ENCODE results near the gene GSE1. TPM values are rescaled to one million over a fixed set of nuclear protein-coding genes. Genes with fewer than 3 reads are reported as not detected.
A peak's percentile ranks its signal among the peaks of the same experiment; 100 is the strongest.

The GSE1 gene
- total and polyA plus RNA-seq, 2 of the 13 experiments (the other 11 are each of a cell fraction or from before 2014, with no cell fraction given) = 16.1 to 31.2 TPM

DNA sequence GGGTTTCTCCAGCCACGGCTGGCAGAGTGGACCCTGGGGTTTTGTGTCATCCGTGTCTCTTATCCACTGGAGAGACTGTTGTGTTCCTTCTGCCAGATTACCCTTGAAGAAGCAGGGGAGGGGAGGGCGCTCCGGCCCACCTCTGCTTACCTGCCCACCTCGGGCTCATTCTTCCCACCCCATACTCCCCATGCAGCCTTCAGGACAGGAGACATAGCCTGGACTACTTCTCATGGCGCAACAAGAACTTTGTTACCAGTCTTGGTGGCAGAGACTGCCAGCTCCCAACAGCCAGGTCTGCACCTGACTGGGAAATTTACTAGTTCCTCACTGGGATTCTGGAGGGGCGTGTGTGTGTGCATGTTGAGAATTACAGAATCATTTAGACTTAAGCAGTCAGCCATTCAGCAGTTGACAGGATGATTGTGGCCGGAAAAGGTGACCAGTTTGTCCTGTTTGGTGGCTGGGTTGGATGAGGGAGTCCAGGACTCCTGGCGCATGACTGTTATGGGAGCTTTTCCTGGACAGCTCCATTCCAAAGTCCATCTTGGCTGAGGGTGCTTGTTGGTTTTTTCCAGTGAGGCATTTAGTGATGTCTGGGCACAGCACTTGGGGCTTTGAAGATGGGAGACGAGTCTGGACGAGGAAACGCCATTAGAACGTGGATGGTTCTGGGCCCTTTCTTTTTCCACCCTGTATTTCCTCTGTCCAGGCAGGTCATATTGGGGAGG lies 8.7 kb downstream of the GSE1 start (continued):
- no peak for TF ChIP-seq SRSF1 (optimal IDR thresholded peaks at IDR 0.05; ENCODE audit: low read depth, low read length)
- no peak; the same call in 1 of the 2 replicates for TF ChIP-seq NFE2 (CRISPR knock-in tag; IDR thresholded peaks at IDR 0.05)
- peak; percentile 95 for TF ChIP-seq ZNF644 (CRISPR knock-in tag; IDR thresholded peaks at IDR 0.05; ENCODE audit: low read depth)
- TF ChIP-seq EHMT2 (IDR thresholded peaks at IDR 0.05; ENCODE audit: borderline replicate concordance, low read depth, low read length) = peak; percentile 40; the same call in 1 of the 2 replicates
- TF ChIP-seq RFXANK (CRISPR knock-in tag; IDR thresholded peaks at IDR 0.05) = no peak
- TF ChIP-seq ZNF792 (CRISPR knock-in tag; IDR thresholded peaks at IDR 0.05) = peak; percentile 76; the same call in 1 of the 2 replicates
- TF ChIP-seq, protein P1, sequence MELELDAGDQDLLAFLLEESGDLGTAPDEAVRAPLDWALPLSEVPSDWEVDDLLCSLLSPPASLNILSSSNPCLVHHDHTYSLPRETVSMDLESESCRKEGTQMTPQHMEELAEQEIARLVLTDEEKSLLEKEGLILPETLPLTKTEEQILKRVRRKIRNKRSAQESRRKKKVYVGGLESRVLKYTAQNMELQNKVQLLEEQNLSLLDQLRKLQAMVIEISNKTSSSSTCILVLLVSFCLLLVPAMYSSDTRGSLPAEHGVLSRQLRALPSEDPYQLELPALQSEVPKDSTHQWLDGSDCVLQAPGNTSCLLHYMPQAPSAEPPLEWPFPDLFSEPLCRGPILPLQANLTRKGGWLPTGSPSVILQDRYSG (CRISPR knock-in tag; IDR thresholded peaks at IDR 0.05) = no peak
- no peak for TF ChIP-seq PAX8 (CRISPR knock-in tag; IDR thresholded peaks at IDR 0.05; ENCODE audit: borderline replicate concordance)
- no peak for TF ChIP-seq ZNF138 (CRISPR knock-in tag; IDR thresholded peaks at IDR 0.05; ENCODE audit: low read depth)
- TF ChIP-seq, protein P2, sequence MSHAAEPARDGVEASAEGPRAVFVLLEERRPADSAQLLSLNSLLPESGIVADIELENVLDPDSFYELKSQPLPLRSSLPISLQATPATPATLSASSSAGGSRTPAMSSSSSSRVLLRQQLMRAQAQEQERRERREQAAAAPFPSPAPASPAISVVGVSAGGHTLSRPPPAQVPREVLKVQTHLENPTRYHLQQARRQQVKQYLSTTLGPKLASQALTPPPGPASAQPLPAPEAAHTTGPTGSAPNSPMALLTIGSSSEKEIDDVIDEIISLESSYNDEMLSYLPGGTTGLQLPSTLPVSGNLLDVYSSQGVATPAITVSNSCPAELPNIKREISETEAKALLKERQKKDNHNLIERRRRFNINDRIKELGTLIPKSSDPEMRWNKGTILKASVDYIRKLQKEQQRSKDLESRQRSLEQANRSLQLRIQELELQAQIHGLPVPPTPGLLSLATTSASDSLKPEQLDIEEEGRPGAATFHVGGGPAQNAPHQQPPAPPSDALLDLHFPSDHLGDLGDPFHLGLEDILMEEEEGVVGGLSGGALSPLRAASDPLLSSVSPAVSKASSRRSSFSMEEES (CRISPR knock-in tag; IDR thresholded peaks at IDR 0.05) = peak; percentile 88
- no peak for TF ChIP-seq HCFC1 (IDR thresholded peaks at IDR 0.05; ENCODE audit: low read depth, low read length)
- peak; percentile 26; the same call in 1 of the 2 replicates for TF ChIP-seq CREM (IDR thresholded peaks at IDR 0.05)
- no peak for TF ChIP-seq CREM (CRISPR knock-in tag; IDR thresholded peaks at IDR 0.05)
- TF ChIP-seq HNRNPL (IDR thresholded peaks at IDR 0.05; ENCODE audit: low read depth, low read length) = no peak
- TF ChIP-seq, protein P3, sequence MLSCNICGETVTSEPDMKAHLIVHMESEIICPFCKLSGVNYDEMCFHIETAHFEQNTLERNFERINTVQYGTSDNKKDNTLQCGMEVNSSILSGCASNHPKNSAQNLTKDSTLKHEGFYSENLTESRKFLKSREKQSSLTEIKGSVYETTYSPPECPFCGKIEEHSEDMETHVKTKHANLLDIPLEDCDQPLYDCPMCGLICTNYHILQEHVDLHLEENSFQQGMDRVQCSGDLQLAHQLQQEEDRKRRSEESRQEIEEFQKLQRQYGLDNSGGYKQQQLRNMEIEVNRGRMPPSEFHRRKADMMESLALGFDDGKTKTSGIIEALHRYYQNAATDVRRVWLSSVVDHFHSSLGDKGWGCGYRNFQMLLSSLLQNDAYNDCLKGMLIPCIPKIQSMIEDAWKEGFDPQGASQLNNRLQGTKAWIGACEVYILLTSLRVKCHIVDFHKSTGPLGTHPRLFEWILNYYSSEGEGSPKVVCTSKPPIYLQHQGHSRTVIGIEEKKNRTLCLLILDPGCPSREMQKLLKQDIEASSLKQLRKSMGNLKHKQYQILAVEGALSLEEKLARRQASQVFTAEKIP (CRISPR knock-in tag; IDR thresholded peaks at IDR 0.05; ENCODE audit: borderline replicate concordance) = no peak
- TF ChIP-seq SMARCC2 (IDR thresholded peaks at IDR 0.05) = no peak
- no peak for TF ChIP-seq SP140L (CRISPR knock-in tag; IDR thresholded peaks at IDR 0.05; ENCODE audit: borderline replicate concordance)
- TF ChIP-seq, protein P4, sequence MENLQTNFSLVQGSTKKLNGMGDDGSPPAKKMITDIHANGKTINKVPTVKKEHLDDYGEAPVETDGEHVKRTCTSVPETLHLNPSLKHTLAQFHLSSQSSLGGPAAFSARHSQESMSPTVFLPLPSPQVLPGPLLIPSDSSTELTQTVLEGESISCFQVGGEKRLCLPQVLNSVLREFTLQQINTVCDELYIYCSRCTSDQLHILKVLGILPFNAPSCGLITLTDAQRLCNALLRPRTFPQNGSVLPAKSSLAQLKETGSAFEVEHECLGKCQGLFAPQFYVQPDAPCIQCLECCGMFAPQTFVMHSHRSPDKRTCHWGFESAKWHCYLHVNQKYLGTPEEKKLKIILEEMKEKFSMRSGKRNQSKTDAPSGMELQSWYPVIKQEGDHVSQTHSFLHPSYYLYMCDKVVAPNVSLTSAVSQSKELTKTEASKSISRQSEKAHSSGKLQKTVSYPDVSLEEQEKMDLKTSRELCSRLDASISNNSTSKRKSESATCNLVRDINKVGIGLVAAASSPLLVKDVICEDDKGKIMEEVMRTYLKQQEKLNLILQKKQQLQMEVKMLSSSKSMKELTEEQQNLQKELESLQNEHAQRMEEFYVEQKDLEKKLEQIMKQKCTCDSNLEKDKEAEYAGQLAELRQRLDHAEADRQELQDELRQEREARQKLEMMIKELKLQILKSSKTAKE (CRISPR knock-in tag; IDR thresholded peaks at IDR 0.05; ENCODE audit: borderline replicate concordance) = no peak
- no peak for TF ChIP-seq FOXM1 (CRISPR knock-in tag; IDR thresholded peaks at IDR 0.05)
- no peak for TF ChIP-seq FLYWCH1 (CRISPR knock-in tag; IDR thresholded peaks at IDR 0.05)
- TF ChIP-seq, protein P5, sequence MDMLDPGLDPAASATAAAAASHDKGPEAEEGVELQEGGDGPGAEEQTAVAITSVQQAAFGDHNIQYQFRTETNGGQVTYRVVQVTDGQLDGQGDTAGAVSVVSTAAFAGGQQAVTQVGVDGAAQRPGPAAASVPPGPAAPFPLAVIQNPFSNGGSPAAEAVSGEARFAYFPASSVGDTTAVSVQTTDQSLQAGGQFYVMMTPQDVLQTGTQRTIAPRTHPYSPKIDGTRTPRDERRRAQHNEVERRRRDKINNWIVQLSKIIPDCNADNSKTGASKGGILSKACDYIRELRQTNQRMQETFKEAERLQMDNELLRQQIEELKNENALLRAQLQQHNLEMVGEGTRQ (IDR thresholded peaks at IDR 0.05; ENCODE audit: low read depth, low read length) = no peak
- TF ChIP-seq, protein P5 (CRISPR knock-in tag; IDR thresholded peaks at IDR 0.05; ENCODE audit: borderline replicate concordance) = no peak
- TF ChIP-seq ZNF878 (CRISPR knock-in tag; IDR thresholded peaks at IDR 0.05) = no peak
- peak; percentile 70 for TF ChIP-seq SALL1 (CRISPR knock-in tag; IDR thresholded peaks at IDR 0.05)
